HEK293T (cell line): ENCODE measurements around the gene IL4R.

ENCODE experiments used
- ARNT ChIP-seq: fragments of 450-650 bp; IDR thresholded peaks from 2 replicates; pipeline ENCODE4 v1.6.1; 2017; ENCODE audit warnings: mild to moderate bottlenecking
- CTBP1 ChIP-seq: fragments of 450-650 bp; IDR thresholded peaks from 2 replicates; pipeline ENCODE4 v1.6.1; 2016; ENCODE audit warnings: borderline replicate concordance
- ELF4 ChIP-seq: fragments of 450-650 bp; IDR thresholded peaks from 2 replicates; pipeline ENCODE4 v1.6.1; 2017; ENCODE audit warnings: antibody characterized with exemption
- FOXK2 ChIP-seq: fragments of 450-650 bp; IDR thresholded peaks from 2 replicates; pipeline ENCODE4 v1.6.1; 2016; ENCODE audit warnings: mild to moderate bottlenecking
- FOXM1 ChIP-seq: fragments of 450-650 bp; IDR thresholded peaks from 2 replicates; pipeline ENCODE4 v1.6.1; 2017; ENCODE audit warnings: mild to moderate bottlenecking, borderline replicate concordance
- NFRKB ChIP-seq: fragments of 450-650 bp; IDR thresholded peaks from 2 replicates; pipeline ENCODE4 v1.6.1; 2016; ENCODE audit warnings: mild to moderate bottlenecking, moderate library complexity

- TF ChIP-seq FOXK2, result no peak
- TF ChIP-seq ELF4, result no peak
- TF ChIP-seq NFRKB, result no peak
- TF ChIP-seq CTBP1, result no peak
- TF ChIP-seq ARNT, result no peak
- TF ChIP-seq FOXM1, result no peak
Observed at GRCh38 chr16:27281243-27281642, 32.5 kb upstream of the IL4R start.
